AG04449 (cell line): Measurements from ENCODE around the gene CRYBA2.

Experiments
- CTCF ChIA-PET: fragments of 350-600 bp; formaldehyde crosslinking; extraction: SDS; loops from one replicate; lab custom pipeline; 2021; ENCODE audit warnings: antibody characterized with exemption; lab: Yijun Ruan, JAX
- POLR2A ChIA-PET: fragments of 400-600, 350-600 bp; formaldehyde crosslinking; extraction: SDS; loops from one replicate; lab custom pipeline; 2020; ENCODE audit warnings: antibody characterized with exemption, inconsistent platforms; lab: Yijun Ruan, JAX
- DNase-seq: peaks from one replicate; pipeline ENCODE4 v3.0.0-alpha.2; 2010; ENCODE audit warnings: low read depth, low spot score
- H3K4me3 ChIP-seq: 2 replicates; pipeline ENCODE4 v1.5.1; 2011; ENCODE audit warnings: low read depth, mild to moderate bottlenecking, control low read depth, low read length
- TF ChIP-seq, protein P1 (sequence below): IDR thresholded peaks from one replicate; pipeline ENCODE4 v1.5.1; 2011; ENCODE audit warnings: mild to moderate bottlenecking, moderate library complexity, low read length, control low read depth, inconsistent platforms; ENCODE audit not compliant: insufficient read depth; ENCODE audit errors: missing control alignments

CRYBA2 gene

DNA sequence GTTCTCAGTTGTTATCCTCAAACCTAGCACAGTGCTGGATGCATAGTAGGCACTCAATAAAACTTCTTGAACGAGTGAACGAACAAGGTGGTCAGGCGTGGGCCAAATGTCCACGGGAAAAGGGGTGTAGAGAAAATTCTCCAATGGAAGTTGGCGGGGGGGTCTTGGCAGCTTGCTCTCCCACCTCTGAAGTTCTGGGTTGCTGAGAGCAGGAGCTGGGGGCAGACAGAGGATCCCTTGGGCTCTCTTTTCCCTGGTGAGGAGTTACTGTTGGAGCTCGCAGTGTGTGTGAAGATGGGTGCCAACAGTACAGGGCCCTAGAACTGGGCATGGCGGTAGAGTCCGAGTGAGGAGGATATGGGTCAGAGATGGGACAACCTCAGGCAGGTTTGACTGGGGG lies 2.3 kb upstream of the CRYBA2 start:
- POLR2A ChIA-PET = no interaction called here

DNA sequence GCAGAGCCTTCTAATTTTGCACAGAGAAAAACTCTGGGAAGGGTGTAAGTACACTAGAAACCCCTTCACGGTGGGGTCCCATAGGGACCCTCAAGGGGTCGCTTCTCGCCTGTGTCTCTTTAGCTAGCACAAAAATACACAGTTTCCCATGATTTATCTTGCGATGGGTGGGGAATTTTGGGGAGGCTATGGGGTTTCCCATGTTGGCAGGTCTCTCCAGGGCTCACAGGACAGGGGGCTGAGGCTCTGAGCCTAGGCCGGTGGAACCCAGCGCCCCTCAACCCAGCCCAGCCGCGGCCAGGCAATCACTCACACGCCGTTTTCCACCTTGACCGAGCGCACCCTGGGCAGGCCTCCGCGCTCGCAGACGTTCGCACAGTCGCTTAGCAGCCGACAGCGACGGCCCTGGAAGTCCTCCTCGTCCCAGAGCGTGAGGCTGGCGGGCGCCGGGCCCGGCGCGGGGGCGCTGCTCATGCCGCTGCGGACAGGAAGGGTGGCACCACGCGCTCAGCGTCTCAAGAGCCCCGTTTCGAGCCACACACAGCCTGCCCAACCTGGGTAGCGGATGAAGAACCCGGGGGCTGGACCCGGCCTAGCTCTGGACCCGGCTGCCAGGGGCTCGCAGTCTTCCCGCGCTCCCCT lies 398 bp downstream of the CRYBA2 start:
- CTCF ChIA-PET = interaction anchor here (0.7 to 12.6 kb wide), 5 partner anchors 9 to 320 kb away, joined by 3 to 227 read pairs (median 4); partner anchors contain the start of gene FEV
- POLR2A ChIA-PET = no interaction called here
- TF ChIP-seq, protein P1, sequence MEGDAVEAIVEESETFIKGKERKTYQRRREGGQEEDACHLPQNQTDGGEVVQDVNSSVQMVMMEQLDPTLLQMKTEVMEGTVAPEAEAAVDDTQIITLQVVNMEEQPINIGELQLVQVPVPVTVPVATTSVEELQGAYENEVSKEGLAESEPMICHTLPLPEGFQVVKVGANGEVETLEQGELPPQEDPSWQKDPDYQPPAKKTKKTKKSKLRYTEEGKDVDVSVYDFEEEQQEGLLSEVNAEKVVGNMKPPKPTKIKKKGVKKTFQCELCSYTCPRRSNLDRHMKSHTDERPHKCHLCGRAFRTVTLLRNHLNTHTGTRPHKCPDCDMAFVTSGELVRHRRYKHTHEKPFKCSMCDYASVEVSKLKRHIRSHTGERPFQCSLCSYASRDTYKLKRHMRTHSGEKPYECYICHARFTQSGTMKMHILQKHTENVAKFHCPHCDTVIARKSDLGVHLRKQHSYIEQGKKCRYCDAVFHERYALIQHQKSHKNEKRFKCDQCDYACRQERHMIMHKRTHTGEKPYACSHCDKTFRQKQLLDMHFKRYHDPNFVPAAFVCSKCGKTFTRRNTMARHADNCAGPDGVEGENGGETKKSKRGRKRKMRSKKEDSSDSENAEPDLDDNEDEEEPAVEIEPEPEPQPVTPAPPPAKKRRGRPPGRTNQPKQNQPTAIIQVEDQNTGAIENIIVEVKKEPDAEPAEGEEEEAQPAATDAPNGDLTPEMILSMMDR = no peak
- H3K4me3 ChIP-seq = no peak overlapping the region; the same call in 1 of the 2 replicates
- no peak for DNase-seq

More for the DNA sequence above, 2.3 kb upstream of the CRYBA2 start:
- H3K4me3 ChIP-seq = no peak overlapping the region; the same call in 1 of the 2 replicates
- CTCF ChIA-PET = interaction anchor here (0.9 to 12.6 kb wide), 33 partner anchors 9 to 305 kb away, joined by 3 to 227 read pairs (median 5); partner anchors contain the start of genes CDK5R2, CNPPD1 and FEV
- DNase-seq = no peak
- TF ChIP-seq, protein P1 = no peak

DNA sequence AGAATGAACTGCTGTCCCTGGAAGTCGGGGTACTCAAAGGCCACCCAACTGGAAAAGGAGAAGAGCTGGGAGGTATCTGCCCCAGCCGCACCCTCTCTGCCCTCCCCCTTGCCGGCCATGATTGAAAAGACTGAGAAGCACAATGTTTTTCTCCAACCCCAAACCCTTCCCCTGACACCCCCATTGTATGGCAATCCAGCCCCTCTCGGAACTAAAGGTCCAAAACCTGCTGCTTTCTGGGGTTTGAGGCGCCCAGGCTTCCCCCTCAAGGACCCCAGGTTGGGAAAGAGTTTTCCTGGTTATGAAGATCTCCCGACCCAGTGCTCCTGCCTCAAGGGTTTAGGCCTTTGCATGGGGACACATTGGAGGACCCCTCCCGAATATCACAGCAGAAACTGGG lies 1.0 kb downstream of the CRYBA2 start:
- no peak for DNase-seq
- TF ChIP-seq, protein P1 = no peak
- H3K4me3 ChIP-seq = no peak overlapping the region
- ChIA-PET POLR2A (no interaction called here), CTCF (interaction anchor here (0.9 to 12.6 kb wide), 4 partner anchors 9 to 164 kb away, joined by 3 to 227 read pairs (median 70); partner anchors contain the start of gene FEV)

DNA sequence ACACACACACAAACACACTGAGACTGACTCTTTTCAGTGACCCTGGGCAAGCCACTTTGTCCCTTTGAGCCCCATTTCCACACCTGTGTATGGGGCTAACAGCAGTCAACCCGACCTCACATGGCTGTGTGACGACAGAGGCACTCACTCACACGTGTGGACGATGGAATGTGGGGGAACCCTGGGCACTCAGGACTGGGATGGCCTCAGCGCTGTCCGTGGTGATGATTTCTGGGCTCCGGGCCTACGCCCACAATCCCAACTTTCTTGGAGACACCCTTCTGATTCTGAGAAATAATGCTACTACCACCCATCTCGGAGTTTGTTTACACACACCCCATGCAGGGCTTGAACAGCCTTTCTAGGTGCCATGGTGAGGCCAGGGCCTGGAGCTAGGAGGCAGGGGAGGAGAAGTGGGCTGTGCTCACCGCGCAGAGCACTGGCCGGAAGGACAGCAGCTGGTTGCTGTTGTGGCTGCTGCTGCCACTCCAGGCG lies 1.5 kb downstream of the CRYBA2 start:
- ChIA-PET POLR2A (no interaction called here), CTCF (interaction anchor here (0.9 to 12.6 kb wide), 4 partner anchors 10 to 164 kb away, joined by 3 to 227 read pairs (median 70); partner anchors contain the start of gene FEV)
- TF ChIP-seq, protein P1 = no peak
- H3K4me3 ChIP-seq = no peak overlapping the region
- no peak for DNase-seq

DNA sequence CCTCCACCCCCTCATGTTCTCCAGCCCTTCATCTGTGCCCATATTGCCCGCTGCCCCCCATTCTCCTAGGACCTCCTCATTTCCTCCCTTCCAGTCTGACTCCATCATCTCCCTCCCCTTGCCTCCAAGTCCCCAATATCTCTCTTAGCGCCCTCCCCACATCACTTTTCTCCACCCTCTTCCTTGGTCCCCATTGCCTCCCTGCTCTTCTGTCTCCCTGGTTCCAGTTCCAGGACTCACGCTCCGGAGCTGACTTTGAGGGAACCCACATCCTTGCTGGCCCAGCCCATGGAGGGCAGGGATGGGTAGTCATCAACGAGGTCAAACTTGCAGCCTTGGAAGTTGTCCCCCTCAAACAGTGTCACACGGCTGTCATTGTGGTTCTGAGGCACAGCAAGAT lies 2.6 kb downstream of the CRYBA2 start:
- POLR2A ChIA-PET = no interaction called here
- no peak for DNase-seq
- CTCF ChIA-PET = interaction anchor here (1.1 to 12.6 kb wide), 3 partner anchors 12 to 40 kb away, joined by 3 to 227 read pairs (median 10); partner anchors contain the start of gene FEV
- TF ChIP-seq, protein P1 = no peak
- no peak overlapping the region for H3K4me3 ChIP-seq

DNA sequence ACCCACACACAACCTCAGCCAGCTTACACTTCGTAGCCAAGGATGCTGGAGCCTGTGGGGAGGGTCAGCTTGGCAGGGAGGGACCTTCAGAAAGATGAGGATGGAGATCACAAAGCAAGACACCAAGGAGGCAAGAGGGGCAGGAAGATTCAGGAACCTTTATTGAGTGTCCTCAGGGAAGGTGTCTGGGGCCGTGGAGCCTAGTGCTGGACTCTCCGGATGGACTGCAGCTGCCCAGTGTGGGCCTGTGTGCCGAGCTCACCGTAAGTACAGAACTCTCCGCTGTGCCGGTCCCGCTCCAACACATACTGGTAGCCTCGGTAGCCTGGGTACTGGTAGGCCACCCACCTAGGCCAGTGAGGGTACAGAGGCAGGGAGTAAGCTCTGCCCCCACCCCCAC lies 3.2 kb downstream of the CRYBA2 start:
- ChIA-PET POLR2A (no interaction called here), CTCF (interaction anchor here (1.1 to 12.6 kb wide), 4 partner anchors 11 to 112 kb away, joined by 3 to 227 read pairs (median 6); partner anchors contain the start of gene FEV)
- no peak overlapping the region for H3K4me3 ChIP-seq
- no peak for DNase-seq
- TF ChIP-seq, protein P1 = no peak
